ENCODE results near the gene LNX1. TPM values are rescaled to one million over a fixed set of nuclear protein-coding genes. Genes with fewer than 3 reads are reported as not detected.

Gene LNX1
- total RNA-seq (1 to 10 TPM; 2.3 to 4.6 (median 2.6) TPM), polyA plus RNA-seq (1 to 10 TPM; 4.6 to 7.9 (median 4.8) TPM)

DNA sequence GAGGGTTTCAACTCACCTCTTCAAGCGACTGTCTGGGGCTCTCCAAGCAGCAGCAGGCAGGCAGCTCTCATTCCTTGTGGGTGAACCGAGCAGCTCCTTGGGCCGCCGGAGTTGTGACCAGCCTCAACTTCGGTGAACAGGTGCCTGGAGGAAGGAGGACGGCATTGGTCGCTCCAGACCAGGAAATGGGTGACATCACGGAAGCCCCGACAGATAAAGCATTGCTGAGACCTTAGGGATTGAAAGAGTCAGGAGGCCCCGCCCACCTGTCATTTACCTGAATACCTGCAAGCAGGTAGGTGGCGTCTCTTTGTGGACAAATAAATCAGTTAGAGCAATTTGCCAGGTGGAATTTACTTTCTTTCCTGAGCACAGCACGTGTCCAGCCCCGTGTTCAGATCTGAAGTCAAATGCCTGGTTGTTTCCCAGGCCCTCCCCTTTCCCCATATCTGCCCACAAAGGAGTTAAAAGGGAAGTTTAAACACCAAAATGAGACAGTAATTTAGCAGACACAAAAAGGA lies at the start of gene LNX1:
Gene LNX1 (minus strand): TSS at position 115 of the 521 bp plus-strand sequence. CDS start 17,484 bp downstream, outside the sequence.
- no peak for DNase-seq
- peak in 1 of 4 donors; percentile 46 for TF ChIP-seq POLR2AphosphoS5 (IDR thresholded peaks at IDR 0.05)
- TF ChIP-seq CTCF (IDR thresholded peaks at IDR 0.05): no peak
- TF ChIP-seq POLR2A (IDR thresholded peaks at IDR 0.05): peak in 1 of 2 donors; percentile 81
- H3K27me3 ChIP-seq: peaks cover 0 to 9% (median 0%) of the 10 kb centered on the region in 3 donors
- H3K36me3 ChIP-seq: no peaks in the 10 kb centered on the region
- 10 to 30% methylated on average over 13 of the region's 13 CpGs for WGBS, 2 donors
- H3K9me3 ChIP-seq: no peaks in the 10 kb centered on the region
- no peak within 1 kb of the TSS for H3K4me3 ChIP-seq
- intact Hi-C loops (cut with DNase I): no loop called here
- H3K4me1 ChIP-seq: peaks cover 0 to under 1% (median 0%) of the 10 kb centered on the region in 4 donors
- H3K27ac ChIP-seq: peak within 1 kb of the TSS in 1 of 4 donors; percentile 2

- Histone ChIP-seq H3K36me3 (no peaks in the 10 kb centered on the region), H3K4me1 (peaks cover 0 to 12% (median 9%) of the 10 kb centered on the region in 4 donors), H3K27ac (no peak overlapping the region), H3K27me3 (no peaks in the 10 kb centered on the region), H3K4me3 (no peak overlapping the region), H3K9me3 (no peaks in the 10 kb centered on the region)
- intact Hi-C loops (cut with DNase I): no loop called here
- TF ChIP-seq EP300 (IDR thresholded peaks at IDR 0.05): no peak
- TF ChIP-seq POLR2A (IDR thresholded peaks at IDR 0.05): no peak
- no peak for TF ChIP-seq POLR2AphosphoS5 (IDR thresholded peaks at IDR 0.05)
- no peak for TF ChIP-seq CTCF (IDR thresholded peaks at IDR 0.05)
- DNase-seq: no peak
- WGBS, 2 donors: 27 to 66% methylated on average over 10 of the region's 10 CpGs
Measured at GRCh38 chr4:53640576-53641453, 49.5 kb upstream of the LNX1 start.

DNA sequence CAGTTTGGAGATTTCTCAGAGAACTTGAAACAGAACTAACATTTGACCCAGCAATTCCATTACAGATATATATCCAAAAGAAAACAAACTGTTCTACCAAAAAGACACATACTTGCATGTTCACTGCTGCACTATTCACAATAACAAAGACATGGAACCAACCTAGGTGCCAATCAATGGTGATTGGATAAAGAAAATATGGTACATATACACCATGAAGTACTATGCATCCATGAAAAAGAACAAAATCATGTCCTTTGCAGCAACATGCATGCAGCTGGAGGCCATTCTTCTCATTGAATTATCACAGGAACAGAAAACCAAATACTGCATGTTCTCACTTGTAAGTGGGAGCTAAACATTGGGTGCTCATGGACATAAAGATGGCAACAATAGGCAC lies 47.6 kb upstream of the LNX1 start:
- Histone ChIP-seq H3K27me3 (no peaks in the 10 kb centered on the region), H3K36me3 (no peaks in the 10 kb centered on the region), H3K4me3 (no peak overlapping the region), H3K4me1 (peaks cover 0 to 12% (median 9%) of the 10 kb centered on the region in 4 donors), H3K9me3 (no peaks in the 10 kb centered on the region), H3K27ac (no peak overlapping the region)
- intact Hi-C loops (cut with DNase I): no loop called here
- no peak for DNase-seq
- TF ChIP-seq CTCF (IDR thresholded peaks at IDR 0.05) (no peak), POLR2AphosphoS5 (IDR thresholded peaks at IDR 0.05) (no peak), POLR2A (IDR thresholded peaks at IDR 0.05) (no peak), EP300 (IDR thresholded peaks at IDR 0.05) (no peak)

DNA sequence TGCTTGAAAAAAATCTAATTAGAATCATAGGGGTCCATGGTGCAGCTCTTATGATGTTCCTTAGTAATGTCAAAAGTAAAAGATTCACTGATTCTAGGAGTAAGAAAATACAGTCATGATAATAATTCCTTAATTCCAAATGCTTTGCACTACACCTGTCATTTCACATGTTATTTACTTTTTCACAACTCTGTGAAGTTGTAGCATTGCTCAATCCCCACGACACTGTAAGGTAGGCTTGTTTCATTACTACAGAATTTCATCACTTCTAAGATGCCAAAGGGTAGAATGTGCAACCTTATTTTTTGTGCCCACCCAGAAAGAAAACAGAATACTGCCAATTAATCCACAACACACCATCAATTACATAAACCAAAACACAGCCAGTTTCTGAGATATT lies 46.1 kb upstream of the LNX1 start:
- no peaks in the 10 kb centered on the region for H3K9me3 ChIP-seq
- no peaks in the 10 kb centered on the region for H3K36me3 ChIP-seq
- H3K4me3 ChIP-seq: no peak overlapping the region
- no peak for TF ChIP-seq POLR2AphosphoS5 (IDR thresholded peaks at IDR 0.05)
- no peak for TF ChIP-seq POLR2A (IDR thresholded peaks at IDR 0.05)
- TF ChIP-seq EP300 (IDR thresholded peaks at IDR 0.05): no peak
- no peak for TF ChIP-seq CTCF (IDR thresholded peaks at IDR 0.05)
- no peak overlapping the region for H3K27ac ChIP-seq
- H3K27me3 ChIP-seq: no peaks in the 10 kb centered on the region
- no peak for DNase-seq
- intact Hi-C loops (cut with DNase I): no loop called here
- H3K4me1 ChIP-seq: peaks cover 0 to 12% (median 9%) of the 10 kb centered on the region in 4 donors
- 50 to 66% methylated on average over 1 of the region's 1 CpG for WGBS, 2 donors

Measured in sigmoid colon (tissue), 7 donors.